Measurements from ENCODE around the gene CCDC180. TPM values are rescaled to one million over a fixed set of nuclear protein-coding genes. Genes with fewer than 3 reads are reported as not detected.

CCDC180 gene
- total RNA-seq, 1 donor from 2014 or later: 2.4 TPM

- no peaks in the 10 kb centered on the region for H3K27me3 ChIP-seq (ENCODE audit: low read depth)
- peaks cover 12% of the 10 kb centered on the region for H3K9me3 ChIP-seq (replicated peaks)
- no peak overlapping the region for H3K4me3 ChIP-seq
- no peak for TF ChIP-seq CTCF (IDR thresholded peaks at IDR 0.05; ENCODE audit: borderline replicate concordance)
- intact Hi-C loops (cut with micrococcal nuclease): no loop called here
- H3K36me3 ChIP-seq: peaks cover 96% of the 10 kb centered on the region
- DNase-seq: no peak
- no peak overlapping the region for H3K27ac ChIP-seq (replicated peaks)
- no peaks in the 10 kb centered on the region for H3K4me1 ChIP-seq
Observed at GRCh38 chr9:97280755-97281330, 26.6 kb upstream of the CCDC180 start.

GRCh38 chr9:97283768-97284167, 23.7 kb upstream of the CCDC180 start:
- H3K27me3 ChIP-seq (ENCODE audit: low read depth): no peaks in the 10 kb centered on the region
- H3K4me1 ChIP-seq: no peaks in the 10 kb centered on the region
- H3K4me3 ChIP-seq: no peak overlapping the region
- H3K9me3 ChIP-seq (replicated peaks): peaks cover 18% of the 10 kb centered on the region
- intact Hi-C loops (cut with micrococcal nuclease): no loop called here
- no peak overlapping the region for H3K27ac ChIP-seq (replicated peaks)
- TF ChIP-seq CTCF (IDR thresholded peaks at IDR 0.05; ENCODE audit: borderline replicate concordance): no peak
- peaks cover 88% of the 10 kb centered on the region for H3K36me3 ChIP-seq
- no peak for DNase-seq

GRCh38 chr9:97284798-97285197, 22.7 kb upstream of the CCDC180 start:
- H3K27me3 ChIP-seq (ENCODE audit: low read depth): no peaks in the 10 kb centered on the region

GRCh38 chr9:97292200-97292599, 15.3 kb upstream of the CCDC180 start:
- H3K27ac ChIP-seq (replicated peaks): peak overlapping the region; percentile 81
- TF ChIP-seq CTCF (IDR thresholded peaks at IDR 0.05; ENCODE audit: borderline replicate concordance): no peak
- no peaks in the 10 kb centered on the region for H3K27me3 ChIP-seq (ENCODE audit: low read depth)
- intact Hi-C loops (cut with micrococcal nuclease): no loop called here
- no peak overlapping the region for H3K4me3 ChIP-seq
- peaks cover 31% of the 10 kb centered on the region for H3K4me1 ChIP-seq
- H3K9me3 ChIP-seq (replicated peaks): no peaks in the 10 kb centered on the region
- H3K36me3 ChIP-seq: peaks cover 30% of the 10 kb centered on the region
- no peak for DNase-seq

More at GRCh38 chr9:97284798-97285197, 22.7 kb upstream of the CCDC180 start:
- Histone ChIP-seq H3K4me3 (no peak overlapping the region), H3K36me3 (peaks cover 81% of the 10 kb centered on the region), H3K27ac (replicated peaks) (no peak overlapping the region), H3K9me3 (replicated peaks) (peaks cover 18% of the 10 kb centered on the region), H3K4me1 (no peaks in the 10 kb centered on the region)
- TF ChIP-seq CTCF (IDR thresholded peaks at IDR 0.05; ENCODE audit: borderline replicate concordance): no peak
- DNase-seq: no peak
- intact Hi-C loops (cut with micrococcal nuclease): no loop called here

GRCh38 chr9:97293207-97293721, 14.2 kb upstream of the CCDC180 start:
- H3K4me1 ChIP-seq: peaks cover 31% of the 10 kb centered on the region
- intact Hi-C loops (cut with micrococcal nuclease): no loop called here
- no peak for TF ChIP-seq CTCF (IDR thresholded peaks at IDR 0.05; ENCODE audit: borderline replicate concordance)
- H3K36me3 ChIP-seq: peaks cover 35% of the 10 kb centered on the region
- peaks cover 10% of the 10 kb centered on the region for H3K9me3 ChIP-seq (replicated peaks)
- peak; percentile 65 for DNase-seq
- peak overlapping the region; percentile 81 for H3K27ac ChIP-seq (replicated peaks)
- H3K4me3 ChIP-seq: no peak overlapping the region
- H3K27me3 ChIP-seq (ENCODE audit: low read depth): no peaks in the 10 kb centered on the region

Measured in left ventricle myocardium inferior (tissue), 1 donor.